ENCODE measurements around the gene ADAM12. TPM values are rescaled to one million over a fixed set of nuclear protein-coding genes. Genes with fewer than 3 reads are reported as not detected.
A peak's percentile ranks its signal among the peaks of the same experiment; 100 is the strongest.

The ADAM12 gene
- total and polyA plus RNA-seq, 9 of the 15 experiments (the other 6 are each of a cell fraction or from before 2014, with no cell fraction given) = not detected

DNA sequence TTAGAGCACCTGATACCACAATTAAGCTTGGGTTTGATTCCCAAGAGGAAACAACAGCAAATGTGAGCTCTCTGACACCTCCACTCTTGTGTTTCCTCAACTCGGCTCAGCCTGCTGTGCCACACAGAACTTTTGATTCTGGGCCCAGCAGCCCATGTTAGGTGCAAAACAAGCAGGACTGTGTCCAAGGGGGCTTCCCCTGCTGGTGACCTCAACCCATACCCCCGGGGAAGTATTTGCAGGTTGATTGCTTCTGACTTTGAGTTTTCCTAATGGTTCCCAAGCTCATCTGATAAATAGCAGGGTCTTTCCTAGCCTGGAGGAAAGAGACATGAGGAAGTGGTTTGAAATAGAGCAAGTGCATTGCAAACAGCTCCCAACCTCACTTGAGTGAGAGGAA is 43.5 kb upstream of the ADAM12 start (continued):
- TF ChIP-seq, protein P1, sequence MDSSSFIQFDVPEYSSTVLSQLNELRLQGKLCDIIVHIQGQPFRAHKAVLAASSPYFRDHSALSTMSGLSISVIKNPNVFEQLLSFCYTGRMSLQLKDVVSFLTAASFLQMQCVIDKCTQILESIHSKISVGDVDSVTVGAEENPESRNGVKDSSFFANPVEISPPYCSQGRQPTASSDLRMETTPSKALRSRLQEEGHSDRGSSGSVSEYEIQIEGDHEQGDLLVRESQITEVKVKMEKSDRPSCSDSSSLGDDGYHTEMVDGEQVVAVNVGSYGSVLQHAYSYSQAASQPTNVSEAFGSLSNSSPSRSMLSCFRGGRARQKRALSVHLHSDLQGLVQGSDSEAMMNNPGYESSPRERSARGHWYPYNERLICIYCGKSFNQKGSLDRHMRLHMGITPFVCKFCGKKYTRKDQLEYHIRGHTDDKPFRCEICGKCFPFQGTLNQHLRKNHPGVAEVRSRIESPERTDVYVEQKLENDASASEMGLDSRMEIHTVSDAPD (CRISPR knock-in tag; IDR thresholded peaks at IDR 0.05) = no peak
- no peak for TF ChIP-seq ETV5 (CRISPR knock-in tag; IDR thresholded peaks at IDR 0.05; ENCODE audit: low read depth)

DNA sequence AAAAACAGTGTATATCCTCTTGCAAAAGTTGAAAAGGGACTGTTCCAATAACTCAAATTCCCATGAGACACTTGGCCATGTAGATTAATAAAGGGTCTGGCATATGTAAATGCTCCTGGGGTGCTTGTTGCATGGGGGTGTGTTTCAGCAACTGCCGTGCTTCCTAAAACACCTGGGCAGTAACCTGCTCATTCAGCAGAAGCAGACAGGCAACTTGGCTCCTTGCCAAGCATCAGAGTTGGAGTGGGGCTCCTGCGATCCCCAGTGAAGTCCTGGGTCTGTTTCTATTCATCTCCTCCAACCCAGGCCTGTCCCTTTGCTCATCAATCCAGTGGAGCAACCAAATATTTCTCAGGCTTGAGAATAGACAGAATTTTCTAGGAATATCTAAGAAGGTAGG is 42.2 kb upstream of the ADAM12 start:
- POLR2A ChIA-PET = no interaction called here
- Histone ChIP-seq H3K27ac (ENCODE audit: extremely low read depth, low read depth, low read length) (no peak overlapping the region), H3K4me1 (replicated peaks in 1 of 2; ENCODE audit: control insufficient read depth in 2 of 2, insufficient read depth in 2 of 2, low read length in 2 of 2) (no peaks in the 10 kb centered on the region), H3K9me1 (ENCODE audit: control insufficient read depth, insufficient read depth, low read length) (no peaks in the 10 kb centered on the region), H3K79me2 (ENCODE audit: control insufficient read depth, insufficient read depth, low read length) (no peaks in the 10 kb centered on the region), H4K20me1 (replicated peaks; ENCODE audit: control insufficient read depth, insufficient read depth, low read length) (no peaks in the 10 kb centered on the region), H3K36me3 (ENCODE audit: control insufficient read depth, insufficient read depth, low read length) (no peaks in the 10 kb centered on the region), H3K9me3 (replicated peaks; ENCODE audit: control insufficient read depth, insufficient read depth, low read depth, low read length) (no peaks in the 10 kb centered on the region), H3K4me2 (ENCODE audit: insufficient read depth, low read length) (no peak overlapping the region), H2AFZ (ENCODE audit: low read depth, low read length) (no peak overlapping the region), H3K9ac (ENCODE audit: insufficient read depth in 1 of 2, low read depth in 2 of 2, low read length in 2 of 2) (no peak overlapping the region), H3K27me3 (ENCODE audit: control insufficient read depth in 2 of 2, insufficient read depth in 2 of 2, low read length in 2 of 2) (no peaks in the 10 kb centered on the region), H3K4me3 (no peak overlapping the region)
- TF ChIP-seq, protein P2, sequence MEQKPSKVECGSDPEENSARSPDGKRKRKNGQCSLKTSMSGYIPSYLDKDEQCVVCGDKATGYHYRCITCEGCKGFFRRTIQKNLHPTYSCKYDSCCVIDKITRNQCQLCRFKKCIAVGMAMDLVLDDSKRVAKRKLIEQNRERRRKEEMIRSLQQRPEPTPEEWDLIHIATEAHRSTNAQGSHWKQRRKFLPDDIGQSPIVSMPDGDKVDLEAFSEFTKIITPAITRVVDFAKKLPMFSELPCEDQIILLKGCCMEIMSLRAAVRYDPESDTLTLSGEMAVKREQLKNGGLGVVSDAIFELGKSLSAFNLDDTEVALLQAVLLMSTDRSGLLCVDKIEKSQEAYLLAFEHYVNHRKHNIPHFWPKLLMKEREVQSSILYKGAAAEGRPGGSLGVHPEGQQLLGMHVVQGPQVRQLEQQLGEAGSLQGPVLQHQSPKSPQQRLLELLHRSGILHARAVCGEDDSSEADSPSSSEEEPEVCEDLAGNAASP (IDR thresholded peaks at IDR 0.05) = no peak
- TF ChIP-seq CBFA2T3 (IDR thresholded peaks at IDR 0.05) (no peak), ZNF778 (CRISPR knock-in tag; IDR thresholded peaks at IDR 0.05) (no peak), MXI1 (IDR thresholded peaks at IDR 0.05; ENCODE audit: low read depth, low read length) (no peak), NFIC (IDR thresholded peaks at IDR 0.05) (peak; percentile 74)
- in situ Hi-C loops (cut with MboI) (no loop called here), intact Hi-C loops (cut with micrococcal nuclease) (no loop called here)
- ATAC-seq (no peak), FAIRE-seq (no peak), DNase-seq (ENCODE audit: extremely low read depth in 1 of 4, low spot score in 3 of 4) (no peak)
- 8% methylated on average over 2 of the region's 2 CpGs for WGBS (ENCODE audit: insufficient coverage, low coverage, missing lambda C conversion rate)
- CTCF ChIA-PET (ENCODE audit: low intra/inter-chr PET ratio) = no interaction called here
- no TSS peak for BruUV-seq (replicated peaks)

Data from K562 (cell line).